NCI-H82 treated with DMSO at 0.1 percent for 48 hours (cell line): ENCODE data around the gene MTMR3.

Experiments
- DNase-seq: peaks from one replicate; lab custom pipeline; 2025; ENCODE audit not compliant: unreplicated experiment; lab: John Stamatoyannopoulos, UW

Gene MTMR3

GRCh38 chr22:29914165-29914564, 31.2 kb downstream of the MTMR3 start:
- DNase-seq = no peak

DNA sequence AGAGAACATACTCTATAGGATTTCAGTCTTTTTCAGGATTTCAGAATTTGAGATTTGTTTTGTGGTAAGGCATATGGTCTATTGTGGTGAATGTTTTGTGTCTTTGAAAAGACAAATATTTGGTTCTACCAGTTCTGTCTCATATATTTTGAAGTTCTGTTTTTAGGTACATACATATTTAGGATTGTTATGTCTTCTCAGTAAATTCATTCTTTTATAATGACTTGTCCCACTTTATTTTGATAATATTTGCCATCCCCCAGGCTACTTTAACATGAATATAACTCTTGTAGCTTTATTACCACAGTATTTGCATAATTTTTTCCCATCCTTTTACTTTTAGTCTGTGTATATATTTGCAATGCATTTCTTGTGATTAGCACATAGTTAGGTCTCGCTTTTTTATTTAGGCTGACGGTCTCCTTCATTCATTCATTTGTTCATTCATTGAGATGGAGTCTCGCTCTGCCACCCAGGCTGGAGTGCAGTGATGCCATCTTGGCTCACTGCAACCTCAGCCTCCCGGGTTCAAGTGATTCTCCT, 32.1 kb downstream of the MTMR3 start:
- no peak for DNase-seq

GRCh38 chr22:29916007-29916544, 33.1 kb downstream of the MTMR3 start:
- no peak for DNase-seq

DNA sequence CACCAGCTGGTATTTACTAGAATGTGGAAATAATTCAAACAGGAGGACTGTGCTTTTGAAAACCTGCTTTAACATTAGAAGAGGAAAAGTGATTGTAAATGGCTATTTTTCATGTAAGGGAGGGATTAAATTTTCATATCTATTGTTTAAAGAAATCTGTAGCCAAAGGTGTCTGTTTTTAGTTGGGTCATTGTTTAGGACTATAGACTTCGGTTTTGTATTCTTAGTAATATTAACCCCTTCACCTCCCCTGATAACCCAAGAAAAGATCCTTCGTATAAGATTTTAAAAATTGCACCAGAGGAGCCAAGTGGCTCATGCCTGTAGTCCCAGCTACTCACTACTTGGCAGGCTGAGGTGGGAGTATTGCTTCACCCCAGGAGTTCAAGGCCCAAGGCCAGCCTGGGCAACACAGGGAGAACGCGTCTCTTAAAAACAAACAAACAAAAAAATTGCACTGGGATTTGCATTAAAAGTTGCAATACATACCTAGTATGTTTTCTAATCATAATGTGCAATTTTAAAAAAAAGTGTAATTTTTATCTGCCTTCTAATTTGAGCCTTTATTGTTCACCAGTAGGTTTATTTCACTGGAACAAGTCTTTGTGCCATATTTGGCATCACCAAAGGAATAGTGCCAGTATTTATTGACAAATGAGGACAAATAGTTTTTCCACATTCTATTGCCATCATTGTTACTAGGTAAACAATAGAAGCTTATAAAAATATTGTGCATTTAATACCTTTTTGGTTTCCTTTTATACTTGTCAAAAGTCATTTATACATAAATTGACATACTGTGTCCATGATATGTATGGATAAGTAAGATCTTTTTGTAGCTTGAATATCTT, 34.3 kb downstream of the MTMR3 start:
- no peak for DNase-seq

DNA sequence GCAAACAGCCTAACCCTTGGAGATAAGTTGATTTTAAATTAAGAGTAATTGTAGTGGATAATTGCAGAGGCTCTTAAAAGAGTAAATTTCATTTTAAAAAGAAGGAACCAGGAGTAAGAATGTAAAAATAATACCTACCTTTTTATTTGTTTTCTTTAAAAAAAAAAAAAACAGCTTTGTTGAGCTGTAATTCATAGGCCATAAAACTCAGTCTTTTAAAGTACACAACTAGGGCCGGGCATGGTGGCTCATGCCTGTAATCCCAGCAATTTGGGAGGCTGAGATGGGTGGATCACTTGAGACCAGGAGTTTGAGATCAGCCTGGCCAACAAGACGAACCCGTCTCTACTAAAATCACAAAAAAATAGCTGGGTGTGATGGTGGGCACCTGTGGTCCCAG, 42.4 kb downstream of the MTMR3 start:
- no peak for DNase-seq

GRCh38 chr22:29926057-29926456, 43.1 kb downstream of the MTMR3 start:
- no peak for DNase-seq

DNA sequence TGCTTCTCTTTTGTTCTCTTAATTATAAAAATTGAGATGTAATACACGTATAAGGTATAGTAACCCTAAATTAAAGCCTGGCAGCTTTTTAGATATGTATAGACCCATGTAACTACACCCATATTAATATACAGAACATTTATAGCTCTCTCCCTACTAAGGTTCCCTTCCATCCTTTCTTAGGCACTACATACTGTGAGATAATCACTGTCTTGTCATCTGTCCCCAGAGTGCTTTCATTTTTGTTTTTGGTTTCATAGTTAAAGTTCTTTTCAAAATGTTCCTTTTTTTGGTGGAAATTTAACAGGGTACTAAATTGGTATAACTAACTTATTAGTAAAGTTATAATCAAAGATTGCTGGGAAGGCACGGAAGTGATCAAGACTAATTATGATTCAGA, 49.2 kb downstream of the MTMR3 start:
- DNase-seq = no peak

GRCh38 chr22:29933619-29934018, 50.6 kb downstream of the MTMR3 start:
- no peak for DNase-seq

DNA sequence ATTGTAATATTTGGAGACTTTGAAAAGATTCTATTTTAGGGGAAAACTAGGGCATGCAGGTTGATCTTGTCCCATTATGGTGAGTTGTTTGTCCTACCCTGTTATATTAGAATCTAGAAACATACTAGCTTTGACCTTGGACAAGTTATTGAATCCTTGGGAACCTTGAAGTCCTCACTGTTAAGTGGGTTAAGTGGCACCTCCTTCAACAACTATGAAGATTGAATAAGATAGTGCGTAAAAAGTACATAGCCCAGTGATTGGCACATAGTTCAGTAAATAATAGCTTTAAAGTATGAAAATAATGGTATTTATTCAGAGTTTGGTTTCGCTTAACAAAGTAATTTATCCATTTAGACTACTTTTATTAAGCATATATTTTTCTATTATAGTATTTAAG, 51.6 kb downstream of the MTMR3 start:
- no peak for DNase-seq

DNA sequence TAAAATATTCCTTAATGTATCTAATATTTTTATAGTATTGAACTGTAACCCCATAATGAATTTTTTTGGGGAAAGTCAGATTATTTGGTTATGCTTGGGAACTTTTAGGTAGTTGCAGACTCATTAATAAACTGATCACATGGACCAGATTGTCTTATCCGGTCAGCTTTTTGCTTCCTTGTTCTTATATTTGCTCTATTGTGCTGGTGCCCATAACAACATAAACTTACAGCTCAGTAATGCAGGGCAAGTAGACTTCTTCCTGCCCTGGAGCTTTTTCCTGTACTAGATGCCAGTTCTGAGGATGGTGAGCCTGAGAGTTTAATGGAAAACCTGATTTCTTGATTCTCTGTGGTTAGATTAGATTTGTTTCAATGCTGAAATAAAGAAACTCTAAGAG, 53.2 kb downstream of the MTMR3 start:
- no peak for DNase-seq

DNA sequence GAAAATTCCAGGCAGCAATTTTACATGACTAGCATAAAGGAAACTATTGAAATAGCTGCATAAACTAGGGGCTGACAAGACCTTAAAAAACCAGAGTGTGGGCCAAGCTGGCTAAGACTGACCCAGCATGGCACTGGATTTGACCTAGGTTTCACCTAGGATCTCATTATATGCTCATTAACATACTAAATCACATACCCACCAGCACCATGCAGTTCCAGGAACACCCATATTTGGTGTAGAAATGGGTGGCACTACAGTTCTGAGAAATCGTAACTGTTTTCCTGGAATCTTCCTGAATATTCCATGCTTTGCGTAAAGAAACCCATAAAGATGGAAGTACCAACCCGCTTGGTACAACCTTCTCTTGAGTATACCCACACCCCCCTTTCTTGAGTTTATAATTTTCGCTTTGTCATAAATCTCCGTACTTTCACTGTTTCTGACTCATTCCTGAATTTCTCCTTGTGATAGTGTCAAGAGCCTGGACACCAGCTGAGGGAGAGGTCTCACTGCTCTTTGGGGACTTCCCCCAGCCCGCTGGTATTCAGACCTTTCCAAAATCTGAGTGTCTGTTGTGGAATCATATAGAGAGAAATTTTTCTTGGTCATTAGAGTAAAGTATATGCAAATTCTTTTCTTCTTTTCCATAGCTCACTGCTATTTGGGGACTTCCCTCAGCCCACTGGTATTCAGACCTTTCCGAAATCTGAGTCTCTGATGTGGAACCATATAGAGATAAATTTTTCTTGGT, 55.1 kb downstream of the MTMR3 start:
- no peak for DNase-seq

DNA sequence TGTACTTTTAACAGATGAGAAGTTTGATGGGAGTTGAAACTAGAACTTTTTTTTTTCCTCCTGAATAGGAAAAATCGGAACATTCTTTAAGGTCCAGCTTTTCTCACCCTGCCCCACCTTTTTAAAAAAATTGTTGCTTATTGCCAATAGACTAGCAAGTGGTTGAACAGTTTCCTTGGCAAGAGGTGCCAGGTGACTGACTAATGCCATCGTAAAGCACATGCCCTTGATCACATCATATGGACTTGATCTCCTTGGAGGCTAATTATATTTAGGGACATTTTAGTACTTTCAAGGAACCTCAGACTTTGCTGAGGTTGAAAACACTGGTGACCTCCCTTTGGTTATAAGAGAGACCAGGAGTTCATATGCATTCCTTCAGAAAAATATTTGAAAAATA, 57.6 kb downstream of the MTMR3 start:
- no peak for DNase-seq

DNA sequence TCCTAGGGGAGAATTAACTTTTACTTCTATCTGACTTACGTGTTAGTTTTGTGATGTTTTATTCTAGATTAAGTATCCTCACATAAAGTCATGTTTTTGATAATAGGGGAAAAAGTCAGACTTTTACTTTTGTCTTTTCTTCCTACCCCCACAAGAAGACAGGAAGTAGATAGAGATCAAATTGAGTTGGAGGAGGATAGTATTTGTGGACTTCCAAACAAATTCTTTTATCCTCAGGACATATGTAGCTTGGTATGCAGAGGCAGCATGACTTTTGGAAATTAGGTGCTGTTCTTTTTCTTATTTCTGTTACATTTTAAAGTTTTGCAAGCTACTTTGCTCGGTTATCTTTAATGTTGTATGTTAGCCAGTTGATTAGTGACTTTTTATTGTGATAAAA, 61.4 kb downstream of the MTMR3 start:
- DNase-seq = no peak

DNA sequence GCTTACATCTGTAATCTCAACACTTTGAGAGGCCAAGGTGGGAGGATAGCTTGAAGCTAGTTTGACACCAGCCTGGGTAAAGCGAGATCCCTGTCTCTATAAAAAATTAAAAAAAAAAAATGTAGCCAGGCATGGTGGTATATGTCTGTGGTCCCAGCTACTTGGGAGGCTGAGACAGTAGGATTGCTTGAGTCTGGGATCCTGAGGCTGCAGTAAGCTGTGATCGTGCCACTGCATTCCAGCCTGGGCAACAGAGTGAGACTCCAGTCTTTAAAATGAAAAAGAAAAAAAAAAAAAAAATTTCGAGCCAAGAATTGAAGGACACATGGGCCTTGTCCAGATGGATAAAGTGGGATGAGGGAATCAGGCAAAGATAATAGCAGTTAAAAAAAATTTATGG, 62.5 kb downstream of the MTMR3 start:
- DNase-seq = no peak

GRCh38 chr22:29946220-29946619, 63.2 kb downstream of the MTMR3 start:
- no peak for DNase-seq

- no peak for DNase-seq
Measured at GRCh38 chr22:29947410-29948384, 64.7 kb downstream of the MTMR3 start.

- no peak for DNase-seq
Measured at GRCh38 chr22:29948385-29948769, 65.4 kb downstream of the MTMR3 start.

- no peak for DNase-seq
Measured at GRCh38 chr22:29949872-29950271, 66.9 kb downstream of the MTMR3 start.

DNA sequence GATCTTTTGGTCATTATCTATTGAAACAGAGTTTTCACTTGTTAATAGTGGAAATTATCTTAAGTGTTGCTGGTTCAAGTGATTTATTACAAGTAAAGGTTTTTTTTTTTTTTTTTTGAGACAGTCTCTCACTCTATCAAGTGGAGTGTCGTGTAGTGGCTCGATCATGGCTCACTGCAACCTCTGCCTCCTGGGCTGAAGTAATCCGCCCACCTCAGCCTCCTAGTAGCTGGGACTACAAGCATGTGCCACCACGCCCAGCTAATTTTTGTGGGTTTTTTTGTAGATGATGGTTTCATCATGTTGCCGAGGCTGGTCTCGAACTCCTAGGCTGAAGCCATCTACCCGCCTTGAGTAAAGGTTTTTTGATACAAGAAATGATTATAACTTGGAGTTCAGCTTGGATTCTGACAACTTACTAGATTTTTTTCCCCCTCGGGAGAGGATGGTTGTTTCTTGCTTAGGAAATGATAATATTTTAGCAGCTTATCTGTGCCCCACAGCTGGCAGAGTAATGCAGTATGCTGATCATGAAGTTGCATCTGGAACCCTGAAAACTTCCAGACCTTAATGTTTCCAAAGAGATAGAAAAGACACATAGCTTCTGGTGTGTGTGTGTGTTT, 68.9 kb downstream of the MTMR3 start:
- DNase-seq = no peak

DNA sequence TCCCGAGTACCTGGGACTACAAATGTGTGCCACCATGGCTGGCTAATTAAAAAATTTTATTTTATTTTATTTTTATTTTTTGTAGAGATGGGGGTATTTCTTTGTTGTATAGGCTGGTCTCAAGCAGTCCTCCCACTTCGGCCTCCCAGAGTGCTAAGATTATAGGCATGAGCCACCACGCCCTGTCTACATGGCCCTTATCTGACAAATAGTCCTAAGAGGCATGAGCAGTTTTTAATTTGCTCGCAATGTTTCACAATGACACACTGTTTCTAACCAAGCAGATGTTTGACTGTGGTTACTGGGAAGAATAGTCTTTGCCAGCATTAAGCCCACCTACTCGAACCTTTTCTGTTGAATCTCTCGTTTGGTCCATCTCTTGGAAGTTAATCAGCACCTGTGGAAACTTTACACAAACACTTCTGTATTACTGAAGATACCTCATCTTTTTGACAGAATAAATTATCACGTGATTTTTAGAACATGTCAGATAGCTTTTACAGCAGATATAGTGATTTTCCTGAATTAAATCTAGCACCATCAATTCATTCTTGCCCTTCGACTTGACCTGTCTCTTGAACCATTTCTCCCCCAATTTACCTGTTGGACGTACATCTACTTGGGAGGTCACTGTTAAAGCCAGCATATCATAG, 71.4 kb downstream of the MTMR3 start:
- no peak for DNase-seq
